Stimulated activated CD4-positive, alpha-beta T cell treated with anti-CD3 and anti-CD28 coated beads, TNF-alpha, amount 100 ng/mL, for 4 hours (primary cell): ENCODE data around the gene CLASP2.
"Not testable (repeated sequence)": the region's sequence is repeated elsewhere in the genome, so short reads cannot be mapped to it uniquely, and the experiment has no call there.

Experiments
- DNase-seq, 3 experiments: peaks; one replicate each; pipeline ENCODE4 v3.0.0-alpha.2; 2020; ENCODE audit warnings: low read depth in 3 of 3

CLASP2 gene

GRCh38 chr3:33687406-33688010 is 30.5 kb downstream of the CLASP2 start:
- DNase-seq: no peak

GRCh38 chr3:33682770-33683169 is 35.3 kb downstream of the CLASP2 start:
- DNase-seq: no peak

- no peak for DNase-seq
These were observed 36.4 kb downstream of the CLASP2 start for GRCh38 chr3:33681667-33682066.

GRCh38 chr3:33678073-33678472 is 40.0 kb downstream of the CLASP2 start:
- no peak for DNase-seq

DNA sequence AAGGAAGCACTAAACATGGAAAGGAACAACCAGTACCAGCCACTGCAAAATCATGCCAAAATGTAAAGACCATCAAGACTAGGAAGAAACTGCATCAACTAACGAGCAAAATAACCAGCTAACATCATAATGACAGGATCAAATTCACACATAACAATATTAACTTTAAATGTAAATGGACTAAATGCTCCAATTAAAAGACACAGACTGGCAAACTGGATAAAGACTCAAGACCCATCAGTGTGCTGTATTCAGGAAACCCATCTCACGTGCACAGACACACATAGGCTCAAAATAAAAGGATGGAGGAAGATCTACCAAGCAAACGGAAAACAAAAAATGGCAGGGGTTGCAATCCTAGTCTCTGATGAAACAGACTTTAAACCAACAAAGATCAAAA is 44.6 kb downstream of the CLASP2 start:
- not testable (repeated sequence) for DNase-seq

GRCh38 chr3:33668618-33669017 is 49.4 kb downstream of the CLASP2 start:
- DNase-seq: no peak

GRCh38 chr3:33665294-33665693 is 52.8 kb downstream of the CLASP2 start:
- no peak for DNase-seq

GRCh38 chr3:33664195-33664594 is 53.9 kb downstream of the CLASP2 start:
- no peak for DNase-seq

GRCh38 chr3:33663042-33663441 is 55.0 kb downstream of the CLASP2 start:
- DNase-seq: no peak

DNA sequence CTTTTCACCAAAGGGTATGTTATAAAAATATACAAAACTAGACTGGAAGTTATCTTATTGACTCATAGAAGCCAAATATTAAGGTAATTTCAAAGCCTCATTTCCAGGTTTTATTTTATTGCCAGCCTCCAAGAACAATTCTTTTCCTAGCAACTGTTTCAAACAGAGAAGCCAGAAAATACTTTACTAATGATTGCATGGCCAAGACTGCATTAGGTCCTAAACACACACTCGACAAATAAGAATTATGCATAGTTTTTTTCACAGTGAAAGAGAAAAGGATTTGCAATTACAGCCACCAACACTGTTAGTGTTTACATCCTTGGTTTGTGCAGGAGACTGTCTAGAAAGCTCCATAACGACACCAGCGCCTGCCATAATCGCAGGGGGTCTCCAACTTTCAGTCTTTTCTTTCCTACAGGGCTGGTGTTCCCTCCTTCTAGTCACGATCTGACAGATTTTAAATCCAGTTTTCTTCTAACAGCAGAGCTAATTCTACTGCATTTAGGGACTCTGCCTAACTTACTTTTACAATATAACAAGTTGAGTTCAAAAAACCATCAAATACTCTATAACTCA is 58.1 kb downstream of the CLASP2 start:
- DNase-seq: no peak

DNA sequence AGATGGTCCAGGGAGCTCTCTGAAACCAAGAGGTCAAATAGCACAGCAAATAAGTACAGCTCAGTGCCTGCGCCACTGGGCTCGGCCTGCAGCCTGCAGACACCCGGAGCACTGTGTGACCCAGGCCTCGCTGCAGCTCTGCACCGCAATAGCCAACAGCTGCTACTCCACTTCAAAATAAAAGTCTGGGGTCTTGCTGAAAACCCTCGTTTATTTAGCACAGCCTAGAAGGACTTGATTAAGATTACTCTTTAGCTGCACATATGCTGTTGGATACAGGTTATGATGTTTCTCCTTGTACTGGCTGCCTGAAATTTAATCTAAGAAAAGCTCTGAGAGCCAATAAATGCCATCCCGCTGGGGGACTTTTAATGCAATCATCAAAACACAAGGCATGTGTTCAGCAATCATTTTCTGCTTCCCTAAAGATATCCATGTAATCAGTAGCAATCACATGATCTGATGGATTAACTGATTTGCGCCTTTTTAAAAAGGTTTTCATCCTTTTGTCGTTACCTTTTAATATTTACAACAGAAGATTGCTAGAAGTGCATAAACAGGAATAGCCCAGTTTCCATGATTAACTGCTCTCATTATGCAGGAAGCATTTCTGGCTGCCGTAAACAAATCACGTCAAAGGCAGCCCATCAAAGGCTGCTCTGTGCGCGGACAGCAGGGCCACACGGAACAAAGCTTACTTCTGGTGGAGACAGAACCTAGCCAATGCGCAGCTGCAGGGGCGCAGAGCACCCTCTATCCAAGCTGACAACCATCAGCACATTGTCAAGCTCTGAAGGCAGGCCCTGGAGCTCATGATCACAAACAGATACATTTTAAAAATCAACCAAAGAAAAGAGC is 58.8 kb downstream of the CLASP2 start:
- no peak for DNase-seq

DNA sequence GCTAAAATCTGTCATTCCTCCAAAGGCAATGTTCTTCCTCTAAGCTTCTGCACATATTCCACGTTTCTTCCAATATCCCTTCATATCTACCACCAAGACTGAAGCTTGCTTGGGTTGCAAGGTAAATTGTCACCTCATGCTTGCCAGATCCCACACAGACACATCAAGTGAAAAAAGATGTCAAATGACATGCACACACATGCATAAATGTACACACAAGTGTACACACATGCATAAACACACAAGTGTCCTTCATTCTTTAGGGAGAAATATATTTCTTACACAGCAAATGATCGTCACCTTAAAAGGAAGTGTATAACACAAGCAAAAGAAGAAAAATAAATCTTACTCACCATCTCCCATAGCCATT is 59.4 kb downstream of the CLASP2 start:
- no peak for DNase-seq

DNA sequence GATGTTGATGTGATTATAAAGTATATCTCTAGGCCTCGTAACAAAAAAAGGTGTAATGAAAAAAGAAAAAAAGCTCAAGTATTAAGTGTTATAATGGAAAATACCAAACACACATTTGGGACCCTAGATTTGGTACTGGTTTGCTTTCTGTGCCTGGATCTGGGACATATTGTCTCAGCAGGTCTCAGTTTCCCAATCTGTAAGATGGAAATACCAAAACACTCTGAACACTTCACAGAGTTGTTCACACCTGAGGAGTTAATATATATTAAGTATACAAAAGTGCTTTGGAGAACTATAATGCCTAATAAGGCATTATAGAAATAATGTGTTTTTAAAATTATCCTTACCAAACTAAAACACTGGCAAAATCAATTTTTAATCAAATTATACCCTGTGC is 60.0 kb downstream of the CLASP2 start:
- DNase-seq: no peak

DNA sequence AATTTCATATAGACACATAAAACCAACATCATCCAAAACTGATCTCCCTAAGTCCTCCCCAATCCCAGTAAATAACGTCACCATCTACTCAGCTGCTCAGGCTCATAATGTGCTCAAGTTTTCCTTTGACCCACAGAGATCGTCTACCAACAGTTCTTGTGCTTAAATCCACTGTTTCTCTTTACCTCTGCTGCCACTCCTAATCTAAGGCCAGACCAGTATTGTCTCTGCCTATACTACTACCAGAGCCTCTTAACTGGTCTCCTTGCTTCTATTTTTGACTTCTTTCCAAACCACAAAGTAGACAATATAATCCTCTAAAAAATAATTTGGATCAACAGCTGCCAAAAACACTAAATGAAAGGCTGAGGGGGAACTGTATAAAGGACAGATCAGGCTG is 65.3 kb downstream of the CLASP2 start:
- DNase-seq: no peak

DNA sequence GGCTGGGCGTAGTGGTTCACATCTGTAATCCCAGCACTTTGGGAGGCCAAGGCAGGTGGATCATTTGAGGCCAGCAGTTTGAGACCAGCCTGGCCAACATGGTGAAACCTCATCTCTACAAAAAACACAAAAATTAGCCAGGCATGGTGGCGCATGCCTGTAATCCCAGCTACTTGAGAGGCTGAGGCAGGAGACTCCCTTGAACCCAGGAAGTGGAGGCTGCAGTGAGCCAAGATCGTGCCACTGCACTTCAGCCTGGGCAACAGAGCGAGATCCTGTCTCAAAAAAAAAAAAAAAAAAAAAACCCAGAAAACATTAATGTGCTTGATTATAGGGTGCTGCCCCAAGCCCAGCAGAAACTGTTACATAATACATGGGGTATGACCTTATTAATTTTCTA is 67.0 kb downstream of the CLASP2 start:
- not testable (repeated sequence) for DNase-seq

DNA sequence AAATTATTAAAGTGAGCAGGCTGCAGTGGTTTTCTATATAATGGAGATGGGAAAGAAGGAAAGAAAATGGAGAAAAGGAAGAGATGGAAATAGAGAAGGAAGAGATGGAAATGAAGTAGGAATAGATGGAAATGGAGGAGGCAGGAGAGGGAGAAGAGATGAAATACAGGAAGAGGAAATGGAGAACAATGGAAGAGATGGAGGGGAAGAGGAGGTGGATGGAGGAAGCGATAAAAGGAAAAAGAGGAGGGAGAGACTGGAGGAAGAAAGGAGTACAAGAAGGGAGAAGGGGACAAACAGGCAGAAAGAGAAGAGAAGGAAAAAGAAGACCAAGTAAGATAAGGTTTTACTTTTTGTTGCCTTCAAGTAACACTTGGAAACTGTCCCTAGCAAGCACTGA is 67.6 kb downstream of the CLASP2 start:
- no peak for DNase-seq

DNA sequence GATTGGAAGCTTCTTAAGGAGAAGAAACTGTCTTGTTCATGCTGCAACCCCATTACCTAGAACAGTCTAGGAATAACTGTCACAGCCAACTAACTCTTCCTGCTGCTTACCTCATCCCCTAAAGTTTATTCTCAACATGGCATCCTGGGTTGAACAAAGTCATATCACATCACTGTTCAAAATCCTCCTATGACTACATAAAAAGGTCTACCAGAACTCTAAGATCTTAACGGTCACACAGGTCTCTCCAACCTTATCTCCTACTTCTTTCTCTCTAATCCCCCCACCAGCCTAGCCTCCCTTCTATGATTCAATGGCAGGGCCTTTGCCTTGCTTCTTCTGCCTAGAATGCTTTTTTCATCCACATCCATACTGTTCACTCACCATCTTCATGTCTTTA is 69.3 kb downstream of the CLASP2 start:
- no peak for DNase-seq

DNA sequence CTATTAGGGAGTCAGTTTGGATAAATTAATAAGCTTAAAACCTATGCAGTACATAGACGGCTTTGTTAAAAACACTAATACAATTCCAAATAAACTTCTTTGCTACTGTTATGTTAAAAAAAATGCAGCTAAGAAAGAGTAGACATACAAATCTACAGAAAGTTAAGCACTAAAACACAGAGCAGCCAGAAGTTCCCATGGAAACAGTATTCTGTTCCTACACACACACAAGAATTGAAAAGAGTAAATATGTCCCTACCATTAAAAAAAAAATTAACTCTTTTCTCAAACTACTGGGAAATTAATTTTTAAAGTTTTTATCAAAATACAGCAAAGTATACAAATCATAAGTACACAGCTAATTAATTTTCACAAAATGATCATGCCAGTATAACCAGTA is 71.6 kb downstream of the CLASP2 start:
- no peak for DNase-seq

DNA sequence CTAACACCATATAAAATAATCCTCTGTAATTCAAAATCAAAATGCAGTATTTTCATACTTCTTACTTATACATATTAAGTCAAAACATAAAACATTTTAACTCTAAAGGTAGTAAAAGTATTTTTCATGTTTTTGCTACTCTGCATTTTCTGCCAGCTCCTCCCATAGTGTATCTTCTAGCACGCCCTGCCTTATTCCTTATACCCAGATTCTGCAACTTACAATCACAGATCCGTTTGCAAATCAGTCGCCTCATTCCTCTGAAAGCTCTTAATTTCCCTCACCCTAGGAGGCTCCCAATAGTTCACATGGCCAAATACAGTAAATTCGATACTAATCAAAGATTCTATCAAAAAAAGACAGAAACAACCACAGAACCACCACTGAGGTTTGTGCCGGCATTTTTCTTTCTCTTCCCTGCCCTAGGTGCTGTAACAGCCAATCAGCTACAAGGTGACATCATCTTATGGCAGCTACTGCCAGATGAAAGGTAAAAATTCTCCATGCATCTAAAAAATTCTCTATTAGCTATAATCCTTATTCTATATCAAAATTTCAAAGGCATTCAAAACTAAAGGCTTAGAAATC is 72.9 kb downstream of the CLASP2 start:
- no peak for DNase-seq

GRCh38 chr3:33644582-33644981 is 73.5 kb downstream of the CLASP2 start:
- no peak for DNase-seq

GRCh38 chr3:33642806-33643205 is 75.2 kb downstream of the CLASP2 start:
- no peak for DNase-seq

DNA sequence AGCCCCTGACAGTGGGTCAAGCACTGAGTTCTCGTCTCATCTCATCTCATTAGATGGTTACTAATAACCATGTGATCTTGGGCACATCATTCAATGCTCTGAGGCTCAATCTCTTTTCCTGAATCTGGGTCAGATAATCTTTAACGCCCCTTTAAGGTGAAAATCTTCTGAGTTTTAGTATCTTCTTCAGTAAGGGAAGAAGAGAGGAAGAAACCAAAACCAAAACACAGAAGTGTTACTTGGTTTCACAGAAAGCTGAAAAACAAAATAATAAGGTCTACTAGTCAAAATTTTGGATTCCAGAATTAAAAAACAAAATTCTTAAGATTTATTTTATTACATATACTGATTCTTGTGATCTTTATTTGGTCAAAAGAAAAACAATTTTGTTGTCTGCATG is 78.2 kb downstream of the CLASP2 start:
- no peak for DNase-seq

DNA sequence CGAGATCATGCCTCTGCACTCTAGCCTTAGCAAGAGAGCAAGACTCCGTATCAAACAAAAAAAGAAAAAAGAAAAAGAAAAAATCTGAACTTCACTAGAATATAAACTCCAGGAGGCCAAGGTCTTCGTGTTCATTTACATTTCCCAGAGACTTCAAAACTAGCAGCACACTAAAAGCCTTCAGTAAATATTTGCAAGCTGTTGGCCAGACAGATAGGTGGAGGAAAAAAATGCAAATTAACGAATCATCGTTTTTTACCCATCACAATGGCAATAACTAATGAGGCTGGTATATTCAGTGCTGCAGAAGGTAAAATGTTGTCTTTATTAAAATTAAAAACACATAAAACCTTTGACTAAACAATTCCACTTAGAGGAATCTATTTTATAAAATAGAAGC is 80.6 kb downstream of the CLASP2 start:
- DNase-seq: no peak
